ENCODE data around the gene EMSY. TPM values are rescaled to one million over a fixed set of nuclear protein-coding genes. Genes with fewer than 3 reads are reported as not detected.

The EMSY gene
- total and polyA plus RNA-seq, 9 of the 15 experiments (the other 6 are each of a cell fraction or from before 2014, with no cell fraction given) = 12.7 to 25.4 (median 17.9) TPM

DNA sequence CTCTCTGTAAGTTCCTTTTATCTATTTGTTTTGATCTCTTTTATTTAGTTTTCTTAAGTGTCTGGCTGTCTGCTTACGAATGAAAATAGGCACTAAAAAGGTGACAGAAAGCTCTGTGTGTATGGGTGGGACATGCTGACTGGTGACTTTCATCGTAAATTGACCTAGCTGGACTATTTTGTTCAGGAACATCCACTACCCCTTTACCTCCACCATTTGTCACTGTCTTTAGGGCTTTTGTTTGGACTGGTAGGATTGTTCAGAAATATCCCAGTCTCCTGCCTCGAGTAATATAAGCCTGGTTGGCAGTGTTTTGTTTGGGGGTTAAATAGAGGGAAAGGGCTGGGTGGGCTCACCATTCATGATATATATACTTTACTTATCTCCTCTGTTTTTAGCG, 20.9 kb downstream of the EMSY start:
- CTCF ChIA-PET (ENCODE audit: low intra/inter-chr PET ratio) = no interaction called here
- intact Hi-C loops (cut with micrococcal nuclease) = no loop called here

GRCh38 chr11:76466666-76467065, 21.8 kb downstream of the EMSY start:
- no peaks in the 10 kb centered on the region for H3K4me1 ChIP-seq (replicated peaks in 1 of 2; ENCODE audit: control insufficient read depth in 2 of 2, insufficient read depth in 2 of 2, low read length in 2 of 2)
- ATAC-seq = no peak

More for the DNA sequence above, 20.9 kb downstream of the EMSY start:
- POLR2A ChIA-PET = no interaction called here
- in situ Hi-C loops (cut with MboI) = no loop called here
- no peak for DNase-seq (ENCODE audit: extremely low read depth in 1 of 4, low spot score in 3 of 4)
- H3K79me2 ChIP-seq (ENCODE audit: control insufficient read depth, insufficient read depth, low read length) = no peaks in the 10 kb centered on the region
- TF ChIP-seq ZNF778 (CRISPR knock-in tag; IDR thresholded peaks at IDR 0.05) = no peak
- no peak for TF ChIP-seq GATA2 (CRISPR knock-in tag; IDR thresholded peaks at IDR 0.05)
- no peak overlapping the region for H3K9ac ChIP-seq (ENCODE audit: insufficient read depth in 1 of 2, low read depth in 2 of 2, low read length in 2 of 2)
- no TSS peak for BruUV-seq (replicated peaks)
- H3K27ac ChIP-seq (ENCODE audit: extremely low read depth, low read depth, low read length) = no peak overlapping the region
- WGBS (ENCODE audit: insufficient coverage, low coverage, missing lambda C conversion rate) = 73% methylated on average over 4 of the region's 4 CpGs
- H3K27me3 ChIP-seq (ENCODE audit: control insufficient read depth in 2 of 2, insufficient read depth in 2 of 2, low read length in 2 of 2) = no peaks in the 10 kb centered on the region
- no peak for ATAC-seq
- peaks cover 50% of the 10 kb centered on the region for H3K36me3 ChIP-seq (ENCODE audit: control insufficient read depth, insufficient read depth, low read length)
- H3K4me1 ChIP-seq (replicated peaks in 1 of 2; ENCODE audit: control insufficient read depth in 2 of 2, insufficient read depth in 2 of 2, low read length in 2 of 2) = no peaks in the 10 kb centered on the region
- H3K9me1 ChIP-seq (ENCODE audit: control insufficient read depth, insufficient read depth, low read length) = no peaks in the 10 kb centered on the region
- no peaks in the 10 kb centered on the region for H4K20me1 ChIP-seq (replicated peaks; ENCODE audit: control insufficient read depth, insufficient read depth, low read length)
- no peak overlapping the region for H2AFZ ChIP-seq (ENCODE audit: low read depth, low read length)
- no peak overlapping the region for H3K4me3 ChIP-seq
- no peak for FAIRE-seq
- H3K4me2 ChIP-seq (ENCODE audit: insufficient read depth, low read length) = no peak overlapping the region
- H3K9me3 ChIP-seq (replicated peaks; ENCODE audit: control insufficient read depth, insufficient read depth, low read depth, low read length) = no peaks in the 10 kb centered on the region

More at GRCh38 chr11:76466666-76467065, 21.8 kb downstream of the EMSY start:
- DNase-seq (ENCODE audit: extremely low read depth in 1 of 4, low spot score in 3 of 4) (no peak), FAIRE-seq (no peak)
- in situ Hi-C loops (cut with MboI) (no loop called here), intact Hi-C loops (cut with micrococcal nuclease) (no loop called here)
- no TSS peak for BruUV-seq (replicated peaks)
- Histone ChIP-seq H3K27me3 (ENCODE audit: control insufficient read depth in 2 of 2, insufficient read depth in 2 of 2, low read length in 2 of 2) (no peaks in the 10 kb centered on the region), H3K4me2 (ENCODE audit: insufficient read depth, low read length) (no peak overlapping the region), H3K36me3 (ENCODE audit: control insufficient read depth, insufficient read depth, low read length) (peaks cover 53% of the 10 kb centered on the region), H3K9ac (ENCODE audit: insufficient read depth in 1 of 2, low read depth in 2 of 2, low read length in 2 of 2) (no peak overlapping the region), H3K79me2 (ENCODE audit: control insufficient read depth, insufficient read depth, low read length) (no peaks in the 10 kb centered on the region), H3K9me1 (ENCODE audit: control insufficient read depth, insufficient read depth, low read length) (no peaks in the 10 kb centered on the region), H3K9me3 (replicated peaks; ENCODE audit: control insufficient read depth, insufficient read depth, low read depth, low read length) (no peaks in the 10 kb centered on the region), H3K27ac (ENCODE audit: extremely low read depth, low read depth, low read length) (no peak overlapping the region), H3K4me3 (no peak overlapping the region), H2AFZ (ENCODE audit: low read depth, low read length) (no peak overlapping the region), H4K20me1 (replicated peaks; ENCODE audit: control insufficient read depth, insufficient read depth, low read length) (no peaks in the 10 kb centered on the region)
- TF ChIP-seq NCOA6 (IDR thresholded peaks at IDR 0.05) = no peak
- TF ChIP-seq, protein P1, sequence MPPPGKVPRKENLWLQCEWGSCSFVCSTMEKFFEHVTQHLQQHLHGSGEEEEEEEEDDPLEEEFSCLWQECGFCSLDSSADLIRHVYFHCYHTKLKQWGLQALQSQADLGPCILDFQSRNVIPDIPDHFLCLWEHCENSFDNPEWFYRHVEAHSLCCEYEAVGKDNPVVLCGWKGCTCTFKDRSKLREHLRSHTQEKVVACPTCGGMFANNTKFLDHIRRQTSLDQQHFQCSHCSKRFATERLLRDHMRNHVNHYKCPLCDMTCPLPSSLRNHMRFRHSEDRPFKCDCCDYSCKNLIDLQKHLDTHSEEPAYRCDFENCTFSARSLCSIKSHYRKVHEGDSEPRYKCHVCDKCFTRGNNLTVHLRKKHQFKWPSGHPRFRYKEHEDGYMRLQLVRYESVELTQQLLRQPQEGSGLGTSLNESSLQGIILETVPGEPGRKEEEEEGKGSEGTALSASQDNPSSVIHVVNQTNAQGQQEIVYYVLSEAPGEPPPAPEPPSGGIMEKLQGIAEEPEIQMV (tag; conservative IDR thresholded peaks at IDR 0.05; ENCODE audit: low read depth) = no peak
- no peak for TF ChIP-seq HEY1 (CRISPR knock-in tag; IDR thresholded peaks at IDR 0.05; ENCODE audit: borderline replicate concordance)
- peak; percentile 51 for TF ChIP-seq ATF3 (IDR thresholded peaks at IDR 0.05)
- no peak for TF ChIP-seq ATF3 (CRISPR knock-in tag; conservative IDR thresholded peaks at IDR 0.05)
- no peak for TF ChIP-seq CCAR2 (IDR thresholded peaks at IDR 0.05; ENCODE audit: low read depth, low read length)
- TF ChIP-seq YBX1 (IDR thresholded peaks at IDR 0.05) = no peak
- TF ChIP-seq DPF2 (IDR thresholded peaks at IDR 0.05) = no peak
- POLR2A ChIA-PET = no interaction called here
- CTCF ChIA-PET (ENCODE audit: low intra/inter-chr PET ratio) = no interaction called here

Data from K562 (cell line).